Tibial nerve (tissue), 4 donors: Measurements from ENCODE around the gene SYNE3. TPM values are rescaled to one million over a fixed set of nuclear protein-coding genes. Genes with fewer than 3 reads are reported as not detected.

Experiments
- DNase-seq, 2 donors: peaks; one replicate each; pipeline ENCODE4 v3.0.0-alpha.2; 2019; ENCODE audit warnings: low spot score in 2 of 2
- H3K27ac ChIP-seq, 4 donors: fragments of 200-600 bp; sonication (generic) in 3 of 4; one replicate each; pipeline ENCODE4 v1.5.1; 2017 to 2019; ENCODE audit warnings: mild to moderate bottlenecking in 1 of 4
- H3K27me3 ChIP-seq, 2 donors: fragments of 200-600 bp; sonication (generic) in 1 of 2; one replicate each; pipeline versions ENCODE4 v1.5.1 to v1.6.0; 2017 to 2019
- H3K36me3 ChIP-seq, 3 donors: fragments of 200-600 bp; sonication (generic); one replicate each; pipeline ENCODE4 v1.5.1; 2018 to 2019
- H3K4me1 ChIP-seq, 4 donors: fragments of 200-600 bp; sonication (generic) in 3 of 4; one replicate each; pipeline ENCODE4 v1.5.1; 2017 to 2019
- H3K4me3 ChIP-seq, 4 donors: fragments of 200-600 bp; sonication (generic) in 3 of 4; one replicate each; pipeline ENCODE4 v1.5.1; 2017 to 2019; ENCODE audit warnings: mild to moderate bottlenecking in 1 of 4, moderate library complexity in 1 of 4
- H3K9me3 ChIP-seq, 4 donors: fragments of 200-600 bp; sonication (generic) in 3 of 4; one replicate each; pipeline ENCODE4 v1.5.1; 2017 to 2019
- CTCF ChIP-seq, 5 experiments: fragments of 200-600 bp in 3 of 5; fragments of 450-650 bp in 2 of 5; sonication (generic) in 3 of 5; IDR thresholded peaks; one replicate each; pipeline ENCODE4 v1.5.1; 2016 to 2019; ENCODE audit warnings: antibody characterized with exemption in 5 of 5, mild to moderate bottlenecking in 3 of 5, moderate library complexity in 2 of 5
- EP300 ChIP-seq, 2 donors: sonication (generic); formaldehyde crosslinking; IDR thresholded peaks; one replicate each; pipeline ENCODE4 v1.6.1; 2017; ENCODE audit warnings: antibody characterized with exemption in 2 of 2, mild to moderate bottlenecking in 1 of 2
- POLR2A ChIP-seq, 2 donors: fragments of 450-650 bp; IDR thresholded peaks; one replicate each; pipeline ENCODE4 v1.6.1; 2017; ENCODE audit warnings: antibody characterized with exemption in 2 of 2, mild to moderate bottlenecking in 2 of 2, moderate library complexity in 2 of 2
- WGBS, 2 donors: methylation state at CpG; one replicate each; pipeline ENCODE4 v1.1.5; 2018; 5-methylcytosine and 5-hydroxymethylcytosine counted together
- total RNA-seq, 4 donors: library from RNA; depleted of rRNA; stranded (reverse); fragments of >200 nt; gene quantifications; one replicate each; pipeline ENCODE4 v1.1.0, GENCODE V29; 2016

Gene SYNE3
- total RNA-seq, 4 donors from 2014 or later = 71.0 to 106 (median 87.5) TPM

GRCh38 chr14:95519699-95520098 is 3.2 kb upstream of the SYNE3 start:
- H3K27ac ChIP-seq = peak overlapping the region; percentile 25 to 96 (median 72)
- H3K4me1 ChIP-seq = peaks cover 0 to 83% (median 70%) of the 10 kb centered on the region in 4 donors
- no peaks in the 10 kb centered on the region for H3K36me3 ChIP-seq
- DNase-seq = peak; percentile 72 to 89
- peak; percentile 80 to 94 for TF ChIP-seq EP300 (IDR thresholded peaks at IDR 0.05)
- TF ChIP-seq POLR2A (IDR thresholded peaks at IDR 0.05) = no peak
- H3K4me3 ChIP-seq = no peak overlapping the region
- WGBS, 2 donors = 17 to 28% methylated on average over 6 of the region's 6 CpGs
- H3K9me3 ChIP-seq = no peaks in the 10 kb centered on the region
- no peaks in the 10 kb centered on the region for H3K27me3 ChIP-seq

GRCh38 chr14:95518045-95518751 is 1.7 kb upstream of the SYNE3 start:
- no peaks in the 10 kb centered on the region for H3K9me3 ChIP-seq
- H3K36me3 ChIP-seq = no peaks in the 10 kb centered on the region
- no peak for DNase-seq
- WGBS, 2 donors = 67 to 69% methylated on average over 8 of the region's 8 CpGs
- no peaks in the 10 kb centered on the region for H3K27me3 ChIP-seq
- H3K27ac ChIP-seq = peak overlapping the region in 3 of 4 donors; percentile 28 to 96 (median 95)
- H3K4me1 ChIP-seq = peaks cover 0 to 85% (median 71%) of the 10 kb centered on the region in 4 donors
- no peak overlapping the region for H3K4me3 ChIP-seq
- TF ChIP-seq EP300 (IDR thresholded peaks at IDR 0.05) = peak in 1 of 2 donors; percentile 42
- no peak for TF ChIP-seq CTCF (IDR thresholded peaks at IDR 0.05)
- no peak for TF ChIP-seq POLR2A (IDR thresholded peaks at IDR 0.05)

GRCh38 chr14:95515596-95516552 is 576 bp downstream of the SYNE3 start:
- peak in 1 of 2 donors; percentile 50 for TF ChIP-seq EP300 (IDR thresholded peaks at IDR 0.05)
- TF ChIP-seq POLR2A (IDR thresholded peaks at IDR 0.05) = no peak
- peak; percentile 25 to 66 (median 32) for TF ChIP-seq CTCF (IDR thresholded peaks at IDR 0.05)
- Histone ChIP-seq H3K27me3 (no peaks in the 10 kb centered on the region), H3K4me3 (peak overlapping the region; percentile 49 to 87 (median 83)), H3K9me3 (no peaks in the 10 kb centered on the region), H3K36me3 (no peaks in the 10 kb centered on the region), H3K4me1 (peaks cover 0 to 89% (median 70%) of the 10 kb centered on the region in 4 donors), H3K27ac (peak overlapping the region; percentile 75 to 96 (median 96))
- 1 to 2% methylated on average over 29 to 32 of the region's 50 CpGs for WGBS, 2 donors
- peak in 1 of 2 donors; percentile 49 for DNase-seq

- Histone ChIP-seq H3K36me3 (no peaks in the 10 kb centered on the region), H3K4me3 (peak overlapping the region; percentile 49 to 87 (median 83)), H3K27me3 (no peaks in the 10 kb centered on the region), H3K9me3 (no peaks in the 10 kb centered on the region), H3K27ac (peak overlapping the region; percentile 75 to 96 (median 96)), H3K4me1 (peaks cover 0 to 90% (median 65%) of the 10 kb centered on the region in 4 donors)
- 9 to 13% methylated on average over 9 of the region's 9 CpGs for WGBS, 2 donors
- TF ChIP-seq EP300 (IDR thresholded peaks at IDR 0.05) (peak in 1 of 2 donors; percentile 35), POLR2A (IDR thresholded peaks at IDR 0.05) (no peak)
- DNase-seq = no peak
Observed at GRCh38 chr14:95515080-95515489, 1.4 kb downstream of the SYNE3 start.

- Histone ChIP-seq H3K4me1 (peaks cover 0 to 90% (median 63%) of the 10 kb centered on the region in 4 donors), H3K9me3 (no peaks in the 10 kb centered on the region), H3K36me3 (no peaks in the 10 kb centered on the region), H3K27ac (peak overlapping the region; percentile 75 to 96 (median 96)), H3K4me3 (peak overlapping the region; percentile 49 to 87 (median 83)), H3K27me3 (no peaks in the 10 kb centered on the region)
- DNase-seq = no peak
- TF ChIP-seq POLR2A (IDR thresholded peaks at IDR 0.05) (no peak), CTCF (IDR thresholded peaks at IDR 0.05) (no peak), EP300 (IDR thresholded peaks at IDR 0.05) (no peak)
- WGBS, 2 donors = 69 to 76% methylated on average over 15 to 16 of the region's 18 CpGs
Observed at GRCh38 chr14:95514131-95515079, 2.0 kb downstream of the SYNE3 start.
